ENCODE results near the gene GCK.

The GCK gene

GRCh38 chr7:44155191-44156185, 33.8 kb downstream of the GCK start:
- DNase-seq (ENCODE audit: low spot score) = peak; percentile 94

- peak; percentile 52 for DNase-seq (ENCODE audit: low spot score)
Measured at GRCh38 chr7:44154703-44155102, 34.5 kb downstream of the GCK start.

- DNase-seq (ENCODE audit: low spot score) = no peak
Measured at GRCh38 chr7:44153948-44154335, 35.3 kb downstream of the GCK start.

- DNase-seq (ENCODE audit: low spot score) = no peak
Measured at GRCh38 chr7:44152971-44153947, 36.0 kb downstream of the GCK start.

GRCh38 chr7:44151956-44152355, 37.3 kb downstream of the GCK start:
- no peak for DNase-seq (ENCODE audit: low spot score)

- DNase-seq (ENCODE audit: low spot score) = peak; percentile 51
Measured at GRCh38 chr7:44150966-44151941, 38.0 kb downstream of the GCK start.

- DNase-seq (ENCODE audit: low spot score) = no peak
Measured at GRCh38 chr7:44150466-44150832, 38.8 kb downstream of the GCK start.

GRCh38 chr7:44149571-44150465, 39.4 kb downstream of the GCK start:
- no peak for DNase-seq (ENCODE audit: low spot score)

GRCh38 chr7:44148961-44149536, 40.2 kb downstream of the GCK start:
- no peak for DNase-seq (ENCODE audit: low spot score)

- DNase-seq (ENCODE audit: low spot score) = no peak
Measured at GRCh38 chr7:44148166-44148565, 41.1 kb downstream of the GCK start.

GRCh38 chr7:44147026-44147991, 41.9 kb downstream of the GCK start:
- DNase-seq (ENCODE audit: low spot score) = no peak

GRCh38 chr7:44145969-44146911, 43.0 kb downstream of the GCK start:
- DNase-seq (ENCODE audit: low spot score) = peak; percentile 49

- no peak for DNase-seq (ENCODE audit: low spot score)
Measured at GRCh38 chr7:44145479-44145968, 43.7 kb downstream of the GCK start.

- DNase-seq (ENCODE audit: low spot score) = no peak
Measured at GRCh38 chr7:44144968-44145478, 44.2 kb downstream of the GCK start.

GRCh38 chr7:44144426-44144967, 44.7 kb downstream of the GCK start:
- no peak for DNase-seq (ENCODE audit: low spot score)

- no peak for DNase-seq (ENCODE audit: low spot score)
Measured at GRCh38 chr7:44143646-44144250, 45.5 kb downstream of the GCK start.

Data from cerebellar cortex (tissue), 1 donor.